Caco-2 (cell line): Measurements from ENCODE around the gene JUN. TPM values are rescaled to one million over a fixed set of nuclear protein-coding genes. Genes with fewer than 3 reads are reported as not detected.

ENCODE experiments used
- BruUV-seq: library from RNA; stranded (reverse); fragments of 400-500 nt; replicated peaks from 2 replicates; lab custom pipeline; 2021; lab: Mats Ljungman, UMichigan
- CTCF ChIA-PET: fragments of 300-600 bp; sonication (Branson Sonifier 250); formaldehyde crosslinking; loops from one replicate; lab custom pipeline; 2022; ENCODE audit warnings: antibody characterized with exemption; lab: Charles Lee
- POLR2A ChIA-PET: fragments of 300-600 bp; sonication (Branson Sonifier 250); formaldehyde crosslinking; loops from one replicate; lab custom pipeline; 2022; ENCODE audit warnings: antibody characterized with exemption; lab: Charles Lee
- DNase-seq, 2 experiments: peaks; one replicate each; pipeline versions ENCODE4 v3.0.0 to v3.0.0-alpha.2; 2020 to 2022
- H3K27me3 ChIP-seq: replicated peaks from 2 replicates; pipeline ENCODE4 v1.6.0; 2011; ENCODE audit warnings: low read length; ENCODE audit not compliant: control insufficient read depth, insufficient read depth
- H3K36me3 ChIP-seq: 2 replicates; pipeline ENCODE4 v1.5.1; 2011; ENCODE audit warnings: low read length; ENCODE audit not compliant: control insufficient read depth, insufficient read depth
- H3K4me1 ChIP-seq: fragments of 250-450 bp; sonication (Bioruptor Pico); 2 replicates; pipeline ENCODE4 v1.5.1; 2020; ENCODE audit warnings: mild to moderate bottlenecking
- H3K4me3 ChIP-seq: 2 replicates; pipeline ENCODE4 v1.5.1; 2011; ENCODE audit warnings: low read depth, mild to moderate bottlenecking, control low read depth, low read length
- H3K9me3 ChIP-seq: fragments of 250-450 bp; sonication (Bioruptor Pico); 2 replicates; pipeline ENCODE4 v1.5.1; 2020; ENCODE audit warnings: mild to moderate bottlenecking, moderate library complexity
- H3K27ac Mint-ChIP-seq: one replicate; pipeline ENCODE4 v1.8.0; 2022; ENCODE audit warnings: mixed read lengths; ENCODE audit not compliant: unreplicated experiment
- H3K27me3 Mint-ChIP-seq: one replicate; pipeline ENCODE4 v1.8.0; 2022; ENCODE audit warnings: mixed read lengths; ENCODE audit not compliant: insufficient read depth, unreplicated experiment
- H3K36me3 Mint-ChIP-seq: one replicate; pipeline ENCODE4 v1.8.0; 2022; ENCODE audit warnings: mild to moderate bottlenecking, mixed read lengths; ENCODE audit not compliant: insufficient read depth, unreplicated experiment
- H3K4me1 Mint-ChIP-seq: one replicate; pipeline ENCODE4 v1.8.0; 2022; ENCODE audit warnings: low read depth, mixed read lengths; ENCODE audit not compliant: unreplicated experiment
- H3K4me3 Mint-ChIP-seq: one replicate; pipeline ENCODE4 v1.8.0; 2022; ENCODE audit warnings: mild to moderate bottlenecking, moderate library complexity, mixed read lengths; ENCODE audit not compliant: unreplicated experiment
- H3K9me3 Mint-ChIP-seq: one replicate; pipeline ENCODE4 v1.8.0; 2022; ENCODE audit warnings: mixed read lengths; ENCODE audit not compliant: unreplicated experiment
- CTCF ChIP-seq, 2 experiments: fragments of 200-600 bp in 1 of 2; IDR thresholded peaks; 1 replicate in 1 of 2; 2 replicates in 1 of 2; pipeline versions ENCODE4 v1.5.1 to v1.8.0; 2011 to 2022; ENCODE audit warnings: antibody characterized with exemption in 1 of 2, control low read depth in 1 of 2, inconsistent platforms in 1 of 2, low read depth in 1 of 2, low read length in 1 of 2, mild to moderate bottlenecking in 1 of 2, moderate library complexity in 1 of 2; ENCODE audit not compliant: insufficient read depth in 1 of 2, severe bottlenecking in 1 of 2, unreplicated experiment in 1 of 2
- intact Hi-C: fragments of 100-400 bp; cut with micrococcal nuclease; formaldehyde crosslinking; loops from one replicate; pipeline ENCODE4 v1.10.0; 2022; ENCODE audit not compliant: unreplicated experiment
- total RNA-seq: library from RNA; stranded (reverse); gene quantifications from 2 replicates; pipeline ENCODE4 v1.2.3, GENCODE V29; 2022

The JUN gene
- total RNA-seq, 1 experiment from 2014 or later, result 25.7 TPM

DNA sequence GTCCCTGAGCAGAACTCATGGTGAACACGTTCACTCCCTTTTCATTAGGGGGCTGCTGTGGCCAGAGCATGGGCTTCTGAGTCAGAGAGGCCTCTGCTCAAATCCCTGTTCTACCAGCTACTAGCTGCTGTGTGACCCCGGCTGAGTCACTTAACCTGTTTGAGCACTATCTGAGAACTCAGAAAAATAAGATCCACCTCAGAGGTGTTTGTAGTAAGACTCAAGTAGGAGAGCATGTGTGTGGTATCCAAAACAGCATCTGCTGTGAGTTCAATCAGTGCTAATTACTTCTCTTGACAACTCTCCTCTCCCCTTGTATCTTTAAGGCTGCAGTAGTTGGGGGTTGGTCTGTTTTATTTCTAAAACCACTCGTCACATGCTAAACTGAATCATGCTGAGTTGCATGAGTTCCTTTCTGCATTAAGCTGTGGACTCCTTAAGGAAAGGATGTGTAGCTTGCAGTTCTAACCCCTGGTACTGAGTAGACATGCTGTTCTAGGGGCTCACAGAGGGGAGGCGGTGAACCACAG, 39.7 kb upstream of the JUN start:
- no peak overlapping the region for H3K4me3 Mint-ChIP-seq
- Histone ChIP-seq H3K9me3 (peaks cover 7% of the 10 kb centered on the region), H3K4me1 (no peaks in the 10 kb centered on the region), H3K27me3 (no peaks in the 10 kb centered on the region), H3K4me3 (no peak overlapping the region), H3K36me3 (no peaks in the 10 kb centered on the region)
- intact Hi-C loops, result no loop called here
- H3K27ac Mint-ChIP-seq, result no peak overlapping the region
- BruUV-seq, result no TSS peak
- CTCF ChIA-PET, result no interaction called here
- no peak for TF ChIP-seq CTCF (IDR thresholded peaks at IDR 0.05; ENCODE audit: insufficient read depth in 1 of 2, low read depth in 1 of 2, low read length in 1 of 2, severe bottlenecking in 1 of 2, unreplicated experiment in 1 of 2)
- POLR2A ChIA-PET, result no interaction called here
- H3K4me1 Mint-ChIP-seq, result peaks cover 7% of the 10 kb centered on the region
- no peak for DNase-seq
- no peaks in the 10 kb centered on the region for H3K27me3 Mint-ChIP-seq
- peaks cover 3% of the 10 kb centered on the region for H3K36me3 Mint-ChIP-seq
- peaks cover 12% of the 10 kb centered on the region for H3K9me3 Mint-ChIP-seq

DNA sequence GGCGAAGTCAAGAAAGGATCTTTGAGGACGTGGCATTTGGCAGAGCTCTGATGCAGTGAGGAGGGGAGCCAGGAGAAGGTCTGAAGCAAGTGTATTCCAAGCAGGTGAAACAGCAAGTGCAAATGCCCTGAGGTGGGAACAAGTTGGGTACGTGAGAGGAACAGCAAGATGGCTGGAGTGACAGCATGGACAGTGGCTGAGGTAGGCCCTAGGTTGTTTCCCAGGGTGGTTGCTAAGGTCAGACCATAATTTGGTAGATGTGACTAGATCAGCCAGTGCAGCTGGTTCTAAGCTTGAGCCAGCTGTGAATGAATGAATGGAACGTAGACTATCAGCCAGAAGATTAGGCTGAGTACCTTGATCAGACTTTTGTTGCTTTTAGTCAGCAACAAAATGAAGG, 37.5 kb upstream of the JUN start:
- H3K36me3 ChIP-seq, result no peaks in the 10 kb centered on the region
- H3K27me3 Mint-ChIP-seq, result no peaks in the 10 kb centered on the region
- H3K4me1 Mint-ChIP-seq, result peaks cover 7% of the 10 kb centered on the region
- BruUV-seq, result no TSS peak
- no peaks in the 10 kb centered on the region for H3K9me3 Mint-ChIP-seq
- peaks cover 3% of the 10 kb centered on the region for H3K36me3 Mint-ChIP-seq
- ChIA-PET CTCF (no interaction called here), POLR2A (no interaction called here)
- intact Hi-C loops, result no loop called here
- no peak overlapping the region for H3K4me3 ChIP-seq
- no peak for DNase-seq
- no peaks in the 10 kb centered on the region for H3K9me3 ChIP-seq
- no peak for TF ChIP-seq CTCF (IDR thresholded peaks at IDR 0.05; ENCODE audit: insufficient read depth in 1 of 2, low read depth in 1 of 2, low read length in 1 of 2, severe bottlenecking in 1 of 2, unreplicated experiment in 1 of 2)
- H3K27ac Mint-ChIP-seq, result no peak overlapping the region
- no peaks in the 10 kb centered on the region for H3K27me3 ChIP-seq
- 0 out of 2 replicates have a peak, but pooled peaks cover 4% of the 10 kb centered on the region for H3K4me1 ChIP-seq
- H3K4me3 Mint-ChIP-seq, result no peak overlapping the region

GRCh38 chr1:58818976-58819375, 35.1 kb upstream of the JUN start:
- no peak overlapping the region for H3K4me3 ChIP-seq
- ChIA-PET CTCF (no interaction called here), POLR2A (no interaction called here)
- Mint-ChIP-seq H3K27ac (no peak overlapping the region), H3K4me3 (no peak overlapping the region), H3K27me3 (no peaks in the 10 kb centered on the region), H3K9me3 (no peaks in the 10 kb centered on the region), H3K36me3 (peaks cover 13% of the 10 kb centered on the region), H3K4me1 (peaks cover 7% of the 10 kb centered on the region)
- H3K36me3 ChIP-seq, result no peaks in the 10 kb centered on the region
- H3K27me3 ChIP-seq, result no peaks in the 10 kb centered on the region
- H3K4me1 ChIP-seq, result peaks cover 15% of the 10 kb centered on the region
- no peak for TF ChIP-seq CTCF (IDR thresholded peaks at IDR 0.05; ENCODE audit: insufficient read depth in 1 of 2, low read depth in 1 of 2, low read length in 1 of 2, severe bottlenecking in 1 of 2, unreplicated experiment in 1 of 2)
- no peaks in the 10 kb centered on the region for H3K9me3 ChIP-seq
- intact Hi-C loops, result loop anchor here (5.0 kb wide), 1 partner anchor 38 kb away; no protein-coding TSS in a partner anchor
- no peak for DNase-seq
- BruUV-seq, result no TSS peak
